T1000 (cell line): ENCODE data around the gene CASP2.
A peak's percentile ranks its signal among the peaks of the same experiment; 100 is the strongest.

Source experiments
- DNase-seq: peaks from one replicate; lab custom pipeline; 2025; ENCODE audit warnings: mixed read lengths; lab: John Stamatoyannopoulos, UW

CASP2 gene

DNA sequence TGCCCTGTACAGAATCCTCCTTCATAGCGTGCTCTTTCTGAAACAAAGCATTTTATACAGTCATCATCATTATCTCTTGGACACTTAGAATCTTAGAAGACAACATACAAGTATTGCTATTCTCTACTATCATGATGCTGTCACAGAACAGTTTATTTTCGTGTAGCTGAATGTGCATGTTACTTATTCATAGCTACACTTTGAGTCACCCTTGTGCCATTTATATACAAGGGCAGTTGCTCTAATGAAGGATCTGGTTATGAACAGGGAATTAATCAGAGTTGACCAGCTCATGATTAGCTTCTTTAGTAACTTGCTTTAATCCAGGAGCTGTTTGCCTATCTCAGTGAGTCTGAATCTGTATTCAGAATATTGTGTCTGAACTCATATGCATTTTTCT, 11.2 kb downstream of the CASP2 start:
- DNase-seq = no peak

- no peak for DNase-seq
Observed at GRCh38 chr7:143299840-143300239, 11.7 kb downstream of the CASP2 start.

DNA sequence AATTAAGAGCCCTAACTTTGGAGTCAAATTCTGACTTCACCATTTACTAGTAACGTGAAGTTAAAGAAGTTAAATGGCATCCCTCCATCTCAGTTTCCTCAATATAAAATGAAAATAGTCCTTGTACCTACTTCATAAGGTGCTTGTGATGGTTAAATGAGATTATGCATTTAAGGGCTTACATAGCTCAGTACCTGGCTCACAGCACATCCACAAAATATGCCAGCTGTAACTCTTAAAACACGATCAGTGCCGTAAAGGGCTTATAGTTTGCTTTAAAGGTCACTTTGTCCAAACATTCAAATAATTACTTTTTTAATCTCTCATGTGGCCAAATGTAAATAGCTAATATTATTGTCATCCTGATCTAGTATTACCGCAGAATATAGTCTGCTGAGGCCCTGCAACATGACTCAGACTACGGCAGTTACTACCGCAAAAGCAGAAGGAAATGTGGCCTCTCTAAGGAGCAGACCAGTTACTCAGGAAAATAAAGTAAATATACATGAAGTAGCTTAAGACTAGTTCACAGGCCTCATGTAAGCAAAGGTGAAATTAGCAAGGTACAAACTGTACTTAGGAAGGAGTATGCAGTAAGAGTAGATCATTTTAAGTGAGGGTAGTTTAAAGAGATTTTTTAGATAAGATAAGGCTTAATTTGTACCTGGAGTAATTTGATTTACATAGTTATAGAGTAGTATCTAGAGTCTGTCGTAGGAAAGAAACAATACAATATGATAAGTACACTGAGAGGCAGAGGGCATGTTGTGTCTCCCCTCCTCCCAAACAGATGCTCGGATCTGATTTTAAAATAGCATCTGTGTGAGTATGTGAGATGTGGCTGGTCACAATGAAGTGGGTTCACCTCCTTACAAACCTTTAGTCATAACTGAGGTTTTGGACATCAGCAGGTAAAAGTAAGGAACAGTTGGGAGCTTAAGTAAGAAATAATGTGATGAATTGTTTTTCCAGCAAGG, 13.1 kb downstream of the CASP2 start:
- peak; percentile 1 for DNase-seq

GRCh38 chr7:143303733-143304132, 15.6 kb downstream of the CASP2 start:
- no peak for DNase-seq

GRCh38 chr7:143304938-143305337, 16.8 kb downstream of the CASP2 start:
- DNase-seq = no peak

- no peak for DNase-seq
Observed at GRCh38 chr7:143305423-143306070, 17.4 kb downstream of the CASP2 start.

- DNase-seq = no peak
Observed at GRCh38 chr7:143308632-143309031, 20.5 kb downstream of the CASP2 start.

GRCh38 chr7:143314127-143314526, 26.0 kb downstream of the CASP2 start:
- DNase-seq = no peak

GRCh38 chr7:143315776-143316175, 27.6 kb downstream of the CASP2 start, which contains the start of gene CLCN1:
CLCN1 (plus strand) TSS chr7:143316111; CDS start chr7:143316213, 102 bp downstream.
- no peak for DNase-seq

DNA sequence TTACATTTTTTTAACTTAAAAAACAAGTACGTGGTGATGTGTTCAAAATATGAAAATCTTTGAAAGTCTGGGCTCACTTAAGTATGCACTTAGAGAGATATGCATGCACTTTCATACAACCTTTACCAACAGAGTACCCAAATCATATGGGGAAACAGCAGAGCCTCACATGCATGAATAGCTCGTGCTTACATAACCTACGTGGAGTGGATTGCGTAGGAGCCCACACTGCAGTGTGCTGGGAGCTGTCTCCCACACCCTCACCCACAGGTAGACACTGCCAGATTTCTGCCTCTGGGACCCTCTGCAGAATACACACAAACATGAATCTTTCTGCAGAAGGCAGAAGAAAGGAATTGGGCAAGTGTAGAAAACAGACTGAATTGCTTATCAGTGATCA, 28.3 kb downstream of the CASP2 start:
- no peak for DNase-seq

- DNase-seq = no peak
Observed at GRCh38 chr7:143318661-143319060, 30.5 kb downstream of the CASP2 start.

DNA sequence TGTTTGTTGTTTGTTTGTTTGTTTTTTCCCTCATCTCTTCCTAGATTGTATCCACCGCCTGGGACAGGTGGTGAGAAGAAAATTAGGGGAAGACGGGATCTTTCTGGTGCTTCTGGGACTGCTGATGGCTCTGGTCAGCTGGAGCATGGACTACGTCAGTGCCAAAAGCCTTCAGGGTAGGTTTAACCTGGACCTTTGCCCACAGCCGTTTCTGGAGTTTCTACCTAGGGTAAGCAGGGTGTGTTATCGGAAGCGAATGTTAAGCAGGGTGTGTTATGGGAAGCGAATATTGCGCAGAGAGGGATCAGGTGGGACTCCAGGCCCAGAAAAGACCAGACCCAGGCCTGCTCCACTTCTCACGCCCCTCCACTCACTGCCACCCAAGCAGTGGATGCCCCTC, 32.5 kb downstream of the CASP2 start:
- DNase-seq = no peak

DNA sequence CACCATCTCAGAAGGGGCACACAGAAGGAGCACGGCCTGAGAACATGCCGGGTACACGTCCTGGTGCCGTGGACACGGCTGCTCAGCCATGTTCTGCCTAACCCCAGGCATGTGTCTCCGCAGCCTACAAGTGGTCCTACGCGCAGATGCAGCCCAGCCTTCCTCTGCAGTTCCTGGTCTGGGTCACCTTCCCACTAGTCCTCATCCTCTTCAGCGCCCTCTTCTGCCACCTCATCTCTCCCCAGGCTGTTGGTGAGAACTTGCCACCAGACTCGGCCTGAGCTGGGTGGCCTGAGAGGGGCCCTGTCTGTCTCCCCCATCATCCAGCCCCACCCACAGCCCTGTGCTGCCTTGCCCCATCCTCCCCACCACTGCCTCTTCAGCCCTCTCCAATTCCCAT, 33.1 kb downstream of the CASP2 start:
- no peak for DNase-seq

DNA sequence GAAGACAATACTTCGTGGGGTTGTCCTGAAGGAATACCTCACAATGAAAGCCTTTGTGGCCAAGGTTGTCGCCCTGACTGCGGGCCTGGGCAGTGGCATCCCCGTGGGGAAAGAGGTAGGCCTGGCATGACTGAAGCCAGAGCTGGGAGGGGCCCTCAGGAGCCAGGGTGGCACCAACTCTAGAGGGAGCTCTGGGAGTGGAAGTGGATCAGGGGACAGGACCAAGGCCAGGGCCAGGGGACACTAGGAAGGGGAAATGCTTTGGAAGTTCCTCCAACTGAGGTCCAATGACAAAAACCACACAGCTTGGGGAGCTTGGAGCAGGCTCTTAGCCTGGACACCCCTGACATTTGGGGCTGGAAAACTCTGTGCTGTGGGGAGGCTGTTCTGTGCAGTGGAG, 33.6 kb downstream of the CASP2 start:
- no peak for DNase-seq

GRCh38 chr7:143322760-143323633, 34.8 kb downstream of the CASP2 start:
- no peak for DNase-seq

- DNase-seq = no peak
Observed at GRCh38 chr7:143323653-143324052, 35.5 kb downstream of the CASP2 start.

DNA sequence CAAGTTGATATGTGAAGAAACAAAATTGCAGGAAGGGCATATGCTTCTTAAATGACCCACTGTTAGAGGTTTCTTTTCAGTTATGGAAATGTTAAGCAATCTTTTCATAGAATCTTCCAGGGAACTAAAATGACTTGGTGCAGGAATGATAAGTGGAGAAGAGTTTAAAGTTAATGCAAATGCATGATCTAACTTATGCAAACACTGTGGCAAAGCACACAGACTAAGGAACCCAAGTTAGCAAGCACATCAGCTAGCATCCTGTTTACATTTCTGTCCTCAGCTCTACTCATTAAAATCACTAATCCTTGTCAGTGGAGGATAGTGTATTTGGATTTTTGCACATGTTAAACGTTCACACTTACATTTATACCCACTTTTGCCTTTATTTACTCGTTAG, 37.1 kb downstream of the CASP2 start:
- DNase-seq = no peak

- DNase-seq = no peak
Observed at GRCh38 chr7:143327903-143328302, 39.8 kb downstream of the CASP2 start.

DNA sequence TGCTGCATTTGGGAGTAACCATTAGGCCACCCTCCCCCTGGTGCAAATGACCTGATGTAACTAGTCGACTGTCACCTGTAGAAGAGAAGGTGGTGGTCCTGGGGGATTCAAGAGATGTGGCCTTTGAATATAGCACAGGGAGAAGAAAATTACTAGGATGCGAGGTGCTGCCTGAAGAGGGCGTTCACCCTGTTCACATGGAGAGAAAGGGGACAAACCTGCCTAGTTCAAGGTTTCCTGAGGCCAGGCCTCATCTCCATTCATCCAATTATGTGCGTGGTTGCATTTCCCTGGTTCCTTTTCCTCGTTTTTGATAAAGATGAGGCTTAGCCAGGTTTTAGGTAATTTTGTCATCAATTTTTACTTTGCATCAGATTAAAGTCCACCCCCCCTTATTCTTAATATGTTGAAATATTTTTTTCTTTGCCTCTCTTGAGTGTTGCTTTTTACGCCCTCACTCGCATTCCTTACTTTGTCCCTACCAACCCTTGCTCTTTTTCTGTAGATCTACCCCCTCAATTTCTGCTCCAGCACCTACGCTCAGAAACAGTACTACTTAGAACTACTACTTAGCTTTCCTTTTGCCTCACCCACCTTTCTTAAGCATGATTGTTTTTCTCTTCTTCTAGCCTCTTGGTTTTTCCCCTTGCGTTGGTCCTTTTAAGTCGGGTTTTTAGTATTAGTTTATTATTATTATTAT, 41.5 kb downstream of the CASP2 start:
- no peak for DNase-seq

DNA sequence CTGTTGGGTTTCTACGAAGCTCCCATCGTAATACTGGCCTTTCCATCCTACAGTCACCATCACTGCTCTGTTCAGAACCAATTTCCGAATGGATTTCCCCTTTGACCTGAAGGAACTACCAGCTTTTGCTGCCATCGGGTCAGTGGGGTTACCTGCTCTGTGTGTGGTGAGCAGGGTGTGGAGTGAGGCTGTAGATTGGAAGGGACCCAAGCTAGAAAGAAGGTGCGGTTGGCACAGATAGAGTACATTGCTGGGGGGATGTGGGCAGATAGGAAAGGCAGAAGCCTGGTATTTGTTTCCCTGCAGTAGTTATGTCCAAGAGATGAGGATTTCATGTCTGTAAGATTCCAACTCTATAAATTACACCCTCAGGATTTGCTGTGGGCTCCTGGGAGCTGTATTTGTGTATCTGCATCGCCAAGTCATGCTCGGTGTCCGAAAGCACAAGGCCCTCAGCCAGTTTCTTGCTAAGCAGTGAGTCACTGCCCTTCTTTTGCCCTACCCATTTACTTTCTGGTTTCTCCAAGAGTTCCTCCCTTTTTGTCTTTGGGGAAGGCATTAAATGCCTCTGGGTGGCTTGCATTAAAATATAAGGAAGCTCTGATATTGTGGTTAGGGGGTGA, 43.1 kb downstream of the CASP2 start:
- DNase-seq = peak; percentile 66

DNA sequence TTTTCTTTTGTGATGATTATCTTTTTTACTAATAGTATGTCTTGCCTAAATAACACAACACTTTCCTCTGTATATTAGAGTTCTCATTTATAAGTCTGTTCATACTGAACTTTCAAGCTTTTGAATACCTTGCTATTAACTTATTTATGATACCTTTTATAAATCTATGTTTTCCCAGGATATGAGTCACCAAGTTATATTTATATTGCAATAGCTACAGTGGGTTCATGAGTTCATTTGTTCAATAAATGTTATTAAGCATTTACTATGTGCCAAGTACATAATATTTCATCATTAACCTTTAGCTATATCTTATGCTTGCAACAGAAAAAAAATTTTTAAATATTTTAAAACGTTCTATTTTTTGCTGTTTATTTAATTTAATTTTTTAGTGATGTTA, 46.1 kb downstream of the CASP2 start:
- DNase-seq = no peak
